GM12878 (cell line): ENCODE data around the gene DTX3. TPM values are rescaled to one million over a fixed set of nuclear protein-coding genes. Genes with fewer than 3 reads are reported as not detected.
"Not testable (repeated sequence)": the region's sequence is repeated elsewhere in the genome, so short reads cannot be mapped to it uniquely, and the experiment has no call there.

Source experiments
- ATAC-seq: fragments of 200-7000 bp; cut with Tn5 transposase; 3 replicates; pipeline ENCODE4 v1.9.1; 2020; ENCODE audit warnings: mild to moderate bottlenecking, moderate library complexity
- BruUV-seq: library from RNA; stranded (reverse); fragments of 400-500 nt; replicated peaks from 2 replicates; lab custom pipeline; 2021; lab: Mats Ljungman, UMichigan
- CTCF ChIA-PET: fragments of 300-600 bp; sonication (Branson Sonifier 250); formaldehyde crosslinking; extraction: SDS; loops from one replicate; lab custom pipeline; 2021; ENCODE audit warnings: inconsistent platforms; lab: Yijun Ruan, JAX
- POLR2A ChIA-PET: fragments of 350-600 bp; formaldehyde crosslinking; extraction: SDS; loops from one replicate; lab custom pipeline; 2021; ENCODE audit warnings: inconsistent platforms; lab: Charles Lee
- RAD21 ChIA-PET: fragments of 300-600 bp; sonication (Branson Sonifier 250); formaldehyde crosslinking; loops from one replicate; lab custom pipeline; 2023; ENCODE audit warnings: antibody characterized with exemption; ENCODE audit not compliant: unreplicated experiment; lab: Charles Lee
- SMC1A ChIA-PET: fragments of 300-600 bp; sonication (Branson Sonifier 250); formaldehyde crosslinking; loops from one replicate; lab custom pipeline; 2023; ENCODE audit not compliant: unreplicated experiment, uncharacterized antibody; lab: Charles Lee
- DNase-seq: peaks from one replicate; pipeline ENCODE4 v3.0.0-alpha.2; 2011; ENCODE audit warnings: low read depth, low spot score
- FAIRE-seq: peaks from 3 replicates; lab custom pipeline; 2011; peaks lifted over from hg19 to GRCh38; lab: Jason Lieb, UNC
- H2AFZ ChIP-seq: 2 replicates; pipeline ENCODE4 v1.6.0; 2011; ENCODE audit warnings: low read depth, low read length, control low read depth; ENCODE audit not compliant: control insufficient read depth
- H3K27ac ChIP-seq: 2 replicates; pipeline ENCODE4 v1.5.1; 2011; ENCODE audit warnings: control low read depth; ENCODE audit not compliant: control insufficient read depth, insufficient read depth
- H3K27me3 ChIP-seq, 2 experiments: replicated peaks in 1 of 2; 2 replicates each; pipeline versions ENCODE4 v1.6.0 to v1.6.1; 2011; ENCODE audit warnings: low read length in 1 of 2; ENCODE audit not compliant: control insufficient read depth in 2 of 2, insufficient read depth in 2 of 2
- H3K36me3 ChIP-seq, 2 experiments: 2 replicates each; pipeline ENCODE4 v1.5.1; 2011; ENCODE audit warnings: low read length in 1 of 2; ENCODE audit not compliant: control insufficient read depth in 2 of 2, insufficient read depth in 2 of 2
- H3K4me1 ChIP-seq: 2 replicates; pipeline ENCODE4 v1.6.1; 2011; ENCODE audit warnings: mild to moderate bottlenecking, low read length, moderate library complexity, mixed read lengths; ENCODE audit not compliant: control insufficient read depth, insufficient read depth
- H3K4me2 ChIP-seq: 2 replicates; pipeline ENCODE4 v1.6.0; 2011; ENCODE audit warnings: control low read depth; ENCODE audit not compliant: control insufficient read depth, insufficient read depth
- H3K4me3 ChIP-seq: fragments of 200-600 bp; sonication (generic); 2 replicates; pipeline ENCODE4 v1.5.1; 2016
- H3K79me2 ChIP-seq: 2 replicates; pipeline ENCODE4 v1.6.0; 2011; ENCODE audit warnings: low read length; ENCODE audit not compliant: control insufficient read depth, insufficient read depth
- H3K9ac ChIP-seq: 2 replicates; pipeline ENCODE4 v1.8.0; 2011; ENCODE audit warnings: low read length, control low read depth, mixed read lengths; ENCODE audit not compliant: control insufficient read depth, insufficient read depth
- H3K9me3 ChIP-seq: replicated peaks from 3 replicates; pipeline ENCODE4 v1.5.1; 2011; ENCODE audit warnings: mild to moderate bottlenecking, low read length; ENCODE audit not compliant: control insufficient read depth, insufficient read depth
- H4K20me1 ChIP-seq: 2 replicates; pipeline ENCODE4 v1.6.0; 2011; ENCODE audit not compliant: control insufficient read depth, insufficient read depth
- NFYB ChIP-seq: IDR thresholded peaks from 2 replicates; pipeline ENCODE4 v1.6.1; 2011; ENCODE audit warnings: low read depth, mild to moderate bottlenecking, low read length, improper control_type of control experiment, moderate library complexity; ENCODE audit not compliant: insufficient read depth
- PML ChIP-seq: IDR thresholded peaks from 2 replicates; pipeline ENCODE4 v1.6.1; 2012; ENCODE audit warnings: low read length, inconsistent platforms
- WGBS: methylation state at CpG from one replicate; pipeline ENCODE4 v1.1.6; 2016; ENCODE audit warnings: low lambda C conversion rate; ENCODE audit not compliant: insufficient replicate concordance, insufficient coverage; ENCODE audit errors: missing lambda C conversion rate; 5-methylcytosine and 5-hydroxymethylcytosine counted together
- in situ Hi-C: fragments of 300-500 bp; cut with MboI; formaldehyde crosslinking; loops from 9 replicates; pipeline ENCODE4 v1.14.3; 2018; ENCODE audit warnings: mixed read lengths
- intact Hi-C: fragments of 100-400 bp; cut with micrococcal nuclease; formaldehyde crosslinking; loops from one replicate; pipeline ENCODE4 v1.14.2; 2022; ENCODE audit not compliant: unreplicated experiment
- polyA plus RNA-seq, 11 experiments: library from polyadenylated mRNA; depleted of rRNA in 4 of 11; unstranded in 6 of 11; stranded (reverse) in 5 of 11; fragments of >200 nt; fragmentation: Nextera tagmentation in 4 of 11; fragmentation: Illumina TruSeq in 1 of 11; extraction: Ambion mirVana in 4 of 11; extraction: Trizol in 1 of 11; gene quantifications; 1 replicate in 1 of 11; 2 replicates in 10 of 11; pipeline versions ENCODE4 v1.2.1 to v1.2.3, GENCODE V29; 2011 to 2016; ENCODE audit warnings: inconsistent platforms in 2 of 11, missing spikeins in 2 of 11, low read depth in 1 of 11
- total RNA-seq, 4 experiments: library from RNA; depleted of rRNA in 3 of 4; stranded (reverse); fragments of >200 nt in 3 of 4; fragmentation: Illumina TruSeq in 1 of 4; extraction: Trizol in 1 of 4; gene quantifications; 2 replicates each; pipeline versions ENCODE4 v1.2.1 to v1.2.3, GENCODE V29; 2013 to 2021
- TF ChIP-seq, protein P1 (sequence below): IDR thresholded peaks from 2 replicates; pipeline ENCODE4 v1.6.1; 2012; ENCODE audit warnings: mild to moderate bottlenecking, low read depth, low read length

The DTX3 gene
- total and polyA plus RNA-seq, 10 of the 15 experiments (the other 5 are each of a cell fraction or from before 2014, with no cell fraction given): 1.1 to 13.6 (median 5.6) TPM

DNA sequence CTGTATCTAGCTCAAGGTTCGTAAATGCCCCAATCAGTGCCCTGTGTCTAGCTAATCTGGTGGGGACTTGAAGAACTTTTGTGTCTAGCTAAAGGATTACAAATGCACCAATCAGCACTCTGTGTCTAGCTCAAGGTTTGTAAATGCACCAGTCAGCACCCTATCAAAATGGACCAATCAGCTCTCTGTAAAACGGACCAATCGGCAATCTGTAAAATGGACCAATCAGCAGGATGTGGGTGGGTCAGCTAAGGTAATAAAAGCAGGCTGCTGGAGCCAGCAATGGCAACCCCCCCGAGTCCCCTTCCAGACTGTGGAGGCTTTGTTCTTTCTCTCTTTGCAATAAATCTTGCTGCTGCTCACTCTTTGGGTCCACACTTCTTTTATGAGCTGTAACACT, 51.8 kb downstream of the DTX3 start:
- 56% methylated on average over 4 of the region's 4 CpGs for WGBS
- CTCF ChIA-PET: interaction anchor here (0.6 to 1.7 kb wide), 3 partner anchors 15 to 73 kb away, joined by 3 to 6 read pairs (median 4); no protein-coding TSS in a partner anchor
- H3K4me1 ChIP-seq, H4K20me1 ChIP-seq, ATAC-seq, H3K4me3 ChIP-seq, H3K4me2 ChIP-seq, H3K9me3 ChIP-seq, H3K36me3 ChIP-seq, FAIRE-seq, H3K9ac ChIP-seq, intact Hi-C loops, H3K79me2 ChIP-seq, H3K27ac ChIP-seq, H3K27me3 ChIP-seq, BruUV-seq, in situ Hi-C loops, DNase-seq, H2AFZ ChIP-seq: not testable (repeated sequence)
- TF ChIP-seq NFYB: peak; percentile 53; the same call in 1 of the 2 replicates
- RAD21 ChIA-PET: interaction anchor here (0.9 kb wide), 1 partner anchor 73 kb away, joined by 3 read pairs; no protein-coding TSS in a partner anchor
- POLR2A ChIA-PET: interaction anchor here (0.6 kb wide), 1 partner anchor 354 kb away, joined by 3 read pairs; no protein-coding TSS in a partner anchor
- SMC1A ChIA-PET: interaction anchor here (1.6 kb wide), 1 partner anchor 11 kb away, joined by 4 read pairs; no protein-coding TSS in a partner anchor

DNA sequence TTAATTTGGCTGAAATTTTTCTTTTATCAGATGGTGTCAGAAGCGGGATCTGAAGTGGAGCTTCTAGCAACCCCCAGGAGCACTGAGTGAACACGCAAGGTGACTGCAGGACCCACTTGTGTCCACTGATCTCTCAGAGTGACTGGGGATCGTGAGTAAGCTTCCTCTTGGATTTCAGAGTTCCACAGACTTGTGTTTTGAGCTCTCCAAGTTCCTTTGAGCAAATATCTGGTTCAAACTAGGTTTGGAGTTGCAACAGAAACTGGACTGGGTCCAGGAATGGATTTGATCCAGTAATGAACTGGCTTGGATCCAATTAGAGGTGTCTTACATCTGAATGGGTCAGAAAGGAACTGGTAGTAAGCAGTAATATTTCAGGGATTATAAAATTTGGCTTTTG, 53.1 kb downstream of the DTX3 start:
- Histone ChIP-seq H3K79me2 (no peaks in the 10 kb centered on the region), H4K20me1 (no peaks in the 10 kb centered on the region), H3K4me2 (no peak overlapping the region), H3K9ac (no peak overlapping the region), H3K27me3 (no peaks in the 10 kb centered on the region), H3K4me1 (no peaks in the 10 kb centered on the region), H3K4me3 (no peak overlapping the region), H2AFZ (no peak overlapping the region), H3K27ac (no peak overlapping the region), H3K36me3 (no peaks in the 10 kb centered on the region), H3K9me3 (no peaks in the 10 kb centered on the region; the same call in 1 of the 3 replicates)
- ChIA-PET CTCF (no interaction called here), RAD21 (interaction anchor here (1.3 kb wide), 1 partner anchor 84 kb away, joined by 3 read pairs; no protein-coding TSS in a partner anchor), SMC1A (no interaction called here), POLR2A (no interaction called here)
- FAIRE-seq: no peak
- DNase-seq: no peak
- no peak for ATAC-seq
- intact Hi-C loops (no loop called here), in situ Hi-C loops (no loop called here)
- 28% methylated on average over 3 of the region's 3 CpGs for WGBS
- no TSS peak for BruUV-seq
- TF ChIP-seq, protein P1, sequence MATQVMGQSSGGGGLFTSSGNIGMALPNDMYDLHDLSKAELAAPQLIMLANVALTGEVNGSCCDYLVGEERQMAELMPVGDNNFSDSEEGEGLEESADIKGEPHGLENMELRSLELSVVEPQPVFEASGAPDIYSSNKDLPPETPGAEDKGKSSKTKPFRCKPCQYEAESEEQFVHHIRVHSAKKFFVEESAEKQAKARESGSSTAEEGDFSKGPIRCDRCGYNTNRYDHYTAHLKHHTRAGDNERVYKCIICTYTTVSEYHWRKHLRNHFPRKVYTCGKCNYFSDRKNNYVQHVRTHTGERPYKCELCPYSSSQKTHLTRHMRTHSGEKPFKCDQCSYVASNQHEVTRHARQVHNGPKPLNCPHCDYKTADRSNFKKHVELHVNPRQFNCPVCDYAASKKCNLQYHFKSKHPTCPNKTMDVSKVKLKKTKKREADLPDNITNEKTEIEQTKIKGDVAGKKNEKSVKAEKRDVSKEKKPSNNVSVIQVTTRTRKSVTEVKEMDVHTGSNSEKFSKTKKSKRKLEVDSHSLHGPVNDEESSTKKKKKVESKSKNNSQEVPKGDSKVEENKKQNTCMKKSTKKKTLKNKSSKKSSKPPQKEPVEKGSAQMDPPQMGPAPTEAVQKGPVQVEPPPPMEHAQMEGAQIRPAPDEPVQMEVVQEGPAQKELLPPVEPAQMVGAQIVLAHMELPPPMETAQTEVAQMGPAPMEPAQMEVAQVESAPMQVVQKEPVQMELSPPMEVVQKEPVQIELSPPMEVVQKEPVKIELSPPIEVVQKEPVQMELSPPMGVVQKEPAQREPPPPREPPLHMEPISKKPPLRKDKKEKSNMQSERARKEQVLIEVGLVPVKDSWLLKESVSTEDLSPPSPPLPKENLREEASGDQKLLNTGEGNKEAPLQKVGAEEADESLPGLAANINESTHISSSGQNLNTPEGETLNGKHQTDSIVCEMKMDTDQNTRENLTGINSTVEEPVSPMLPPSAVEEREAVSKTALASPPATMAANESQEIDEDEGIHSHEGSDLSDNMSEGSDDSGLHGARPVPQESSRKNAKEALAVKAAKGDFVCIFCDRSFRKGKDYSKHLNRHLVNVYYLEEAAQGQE: no peak
- TF ChIP-seq PML: no peak
